ENCODE data around the gene PATL1.

- no peak for TF ChIP-seq ARNTL (CRISPR knock-in tag; IDR thresholded peaks at IDR 0.05; ENCODE audit: borderline replicate concordance, low read depth)
- TF ChIP-seq, protein P1, sequence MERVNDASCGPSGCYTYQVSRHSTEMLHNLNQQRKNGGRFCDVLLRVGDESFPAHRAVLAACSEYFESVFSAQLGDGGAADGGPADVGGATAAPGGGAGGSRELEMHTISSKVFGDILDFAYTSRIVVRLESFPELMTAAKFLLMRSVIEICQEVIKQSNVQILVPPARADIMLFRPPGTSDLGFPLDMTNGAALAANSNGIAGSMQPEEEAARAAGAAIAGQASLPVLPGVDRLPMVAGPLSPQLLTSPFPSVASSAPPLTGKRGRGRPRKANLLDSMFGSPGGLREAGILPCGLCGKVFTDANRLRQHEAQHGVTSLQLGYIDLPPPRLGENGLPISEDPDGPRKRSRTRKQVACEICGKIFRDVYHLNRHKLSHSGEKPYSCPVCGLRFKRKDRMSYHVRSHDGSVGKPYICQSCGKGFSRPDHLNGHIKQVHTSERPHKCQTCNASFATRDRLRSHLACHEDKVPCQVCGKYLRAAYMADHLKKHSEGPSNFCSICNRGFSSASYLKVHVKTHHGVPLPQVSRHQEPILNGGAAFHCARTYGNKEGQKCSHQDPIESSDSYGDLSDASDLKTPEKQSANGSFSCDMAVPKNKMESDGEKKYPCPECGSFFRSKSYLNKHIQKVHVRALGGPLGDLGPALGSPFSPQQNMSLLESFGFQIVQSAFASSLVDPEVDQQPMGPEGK (CRISPR knock-in tag; IDR thresholded peaks at IDR 0.05; ENCODE audit: borderline replicate concordance) = no peak
- no peak for TF ChIP-seq OSR1 (CRISPR knock-in tag; IDR thresholded peaks at IDR 0.05)
- TF ChIP-seq SNAI2 (CRISPR knock-in tag; IDR thresholded peaks at IDR 0.05) = no peak
- no peak for TF ChIP-seq TSHZ2 (CRISPR knock-in tag; IDR thresholded peaks at IDR 0.05)
Observed at GRCh38 chr11:59602432-59602831, 66.4 kb downstream of the PATL1 start.
